ENCODE results near the gene POLR1A. TPM values are rescaled to one million over a fixed set of nuclear protein-coding genes. Genes with fewer than 3 reads are reported as not detected.

Gene POLR1A
- total and polyA plus RNA-seq, 2 of the 13 experiments (the other 11 are each of a cell fraction or from before 2014, with no cell fraction given) = 7.2 to 39.9 TPM

- TF ChIP-seq ZNF18 (CRISPR knock-in tag; IDR thresholded peaks at IDR 0.05; ENCODE audit: insufficient replicate concordance) (peak; percentile 71), ZUFSP (CRISPR knock-in tag; IDR thresholded peaks at IDR 0.05; ENCODE audit: borderline replicate concordance) (no peak), ZNF567 (CRISPR knock-in tag; IDR thresholded peaks at IDR 0.05; ENCODE audit: borderline replicate concordance) (no peak), TBP (CRISPR knock-in tag; IDR thresholded peaks at IDR 0.05) (no peak), SP2 (CRISPR knock-in tag; IDR thresholded peaks at IDR 0.05) (peak; percentile 61), MED13 (CRISPR knock-in tag; IDR thresholded peaks at IDR 0.05) (peak; percentile 46; the same call in 1 of the 2 replicates), XRCC5 (optimal IDR thresholded peaks at IDR 0.05; ENCODE audit: low read length) (peak; percentile 24), MTA3 (CRISPR knock-in tag; IDR thresholded peaks at IDR 0.05) (no peak), HOXA5 (CRISPR knock-in tag; IDR thresholded peaks at IDR 0.05) (peak; percentile 81; the same call in 1 of the 2 replicates), ZSCAN20 (CRISPR knock-in tag; IDR thresholded peaks at IDR 0.05; ENCODE audit: borderline replicate concordance) (0 out of 2 replicates have a peak, but pooled peaks have one; percentile 59), KLF9 (CRISPR knock-in tag; IDR thresholded peaks at IDR 0.05; ENCODE audit: low read depth) (peak; percentile 89), MTF2 (CRISPR knock-in tag; IDR thresholded peaks at IDR 0.05; ENCODE audit: borderline replicate concordance) (no peak), TSC22D2 (CRISPR knock-in tag; IDR thresholded peaks at IDR 0.05; ENCODE audit: borderline replicate concordance) (no peak), IKZF1 (IDR thresholded peaks at IDR 0.05) (no peak), TCF12 (IDR thresholded peaks at IDR 0.05) (no peak), TCF12 (CRISPR knock-in tag; IDR thresholded peaks at IDR 0.05) (no peak), ZNF703 (CRISPR knock-in tag; IDR thresholded peaks at IDR 0.05; ENCODE audit: borderline replicate concordance) (no peak; the same call in 1 of the 2 replicates), HMG20B (CRISPR knock-in tag; conservative IDR thresholded peaks at IDR 0.05) (peak; percentile 29; the same call in 1 of the 2 replicates), ATRX (CRISPR knock-in tag; IDR thresholded peaks at IDR 0.05; ENCODE audit: borderline replicate concordance) (no peak), ELF3 (CRISPR knock-in tag; IDR thresholded peaks at IDR 0.05) (peak; percentile 38; the same call in 1 of the 2 replicates), FOXJ3 (CRISPR knock-in tag; IDR thresholded peaks at IDR 0.05; ENCODE audit: borderline replicate concordance) (peak; percentile 48; the same call in 1 of the 2 replicates), ZFAT (CRISPR knock-in tag; conservative IDR thresholded peaks at IDR 0.05) (no peak), RARA (CRISPR knock-in tag; IDR thresholded peaks at IDR 0.05) (peak; percentile 44; the same call in 1 of the 2 replicates), KDM5B (CRISPR knock-in tag; IDR thresholded peaks at IDR 0.05; ENCODE audit: borderline replicate concordance) (peak; percentile 60; the same call in 1 of the 2 replicates), TEF (CRISPR knock-in tag; IDR thresholded peaks at IDR 0.05) (no peak; the same call in 1 of the 2 replicates), ZNF331 (CRISPR knock-in tag; IDR thresholded peaks at IDR 0.05) (peak; percentile 57; the same call in 1 of the 2 replicates)
- TF ChIP-seq, protein P1, sequence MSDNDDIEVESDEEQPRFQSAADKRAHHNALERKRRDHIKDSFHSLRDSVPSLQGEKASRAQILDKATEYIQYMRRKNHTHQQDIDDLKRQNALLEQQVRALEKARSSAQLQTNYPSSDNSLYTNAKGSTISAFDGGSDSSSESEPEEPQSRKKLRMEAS (IDR thresholded peaks at IDR 0.05) = peak; percentile 91
Observed at GRCh38 chr2:86105969-86106945, 571 bp upstream of the POLR1A start, which contains the start of gene PTCD3 (continued).
